Thyroid gland (tissue), 4 donors: ENCODE measurements around the gene TEX55. TPM values are rescaled to one million over a fixed set of nuclear protein-coding genes. Genes with fewer than 3 reads are reported as not detected.

Experiments
- DNase-seq, 2 donors: peaks; one replicate each; pipeline ENCODE4 v3.0.0-alpha.2; 2019
- H3K27ac ChIP-seq, 3 donors: fragments of 200-600 bp; sonication (generic); 1 replicate in 2 of 3; 2 replicates in 1 of 3; pipeline ENCODE4 v1.5.1; 2016 to 2019; ENCODE audit warnings: mild to moderate bottlenecking in 1 of 3, moderate library complexity in 1 of 3
- H3K27me3 ChIP-seq: fragments of 200-600 bp; sonication (generic); one replicate; pipeline ENCODE4 v1.5.1; 2019
- H3K36me3 ChIP-seq, 2 donors: fragments of 200-600 bp; sonication (generic); one replicate each; pipeline ENCODE4 v1.5.1; 2016 to 2019
- H3K4me1 ChIP-seq, 2 donors: fragments of 200-600 bp; sonication (generic); one replicate each; pipeline ENCODE4 v1.5.1; 2017 to 2019
- H3K4me3 ChIP-seq, 3 donors: fragments of 200-600 bp; sonication (generic); replicated peaks in 1 of 3; 1 replicate in 2 of 3; 2 replicates in 1 of 3; pipeline ENCODE4 v1.5.1; 2016; ENCODE audit warnings: mild to moderate bottlenecking in 1 of 3
- H3K9me3 ChIP-seq: fragments of 200-600 bp; sonication (generic); one replicate; pipeline ENCODE4 v1.5.1; 2017
- CTCF ChIP-seq, 6 experiments: fragments of 200-600 bp in 3 of 6; fragments of 450-650 bp in 3 of 6; sonication (generic) in 3 of 6; IDR thresholded peaks; one replicate each; pipeline ENCODE4 v1.5.1; 2016 to 2019; ENCODE audit warnings: antibody characterized with exemption in 6 of 6, mild to moderate bottlenecking in 2 of 6, inconsistent platforms in 1 of 6, moderate library complexity in 1 of 6
- POLR2A ChIP-seq, 2 donors: fragments of 450-650 bp; IDR thresholded peaks; one replicate each; pipeline ENCODE4 v1.6.1; 2017; ENCODE audit warnings: antibody characterized with exemption in 2 of 2, mild to moderate bottlenecking in 2 of 2, moderate library complexity in 1 of 2
- WGBS, 2 donors: methylation state at CpG; one replicate each; pipeline ENCODE4 v1.1.5; 2017; 5-methylcytosine and 5-hydroxymethylcytosine counted together
- intact Hi-C: fragments of 100-400 bp; cut with DNase I; formaldehyde crosslinking; loops from one replicate; pipeline ENCODE4 v1.15.1; 2023
- total RNA-seq, 4 donors: library from RNA; depleted of rRNA; stranded (reverse); fragments of >200 nt; gene quantifications; one replicate each; pipeline ENCODE4 v1.2.3, GENCODE V29; 2016

TEX55 gene
- total RNA-seq, 4 donors from 2014 or later: 0.27 TPM; not detected in 3

GRCh38 chr3:119149484-119149883 lies 3.5 kb downstream of the TEX55 start:
- TF ChIP-seq CTCF (IDR thresholded peaks at IDR 0.05): no peak
- no peak for TF ChIP-seq POLR2A (IDR thresholded peaks at IDR 0.05)
- no peaks in the 10 kb centered on the region for H3K36me3 ChIP-seq
- 78 to 81% methylated on average over 4 of the region's 4 CpGs for WGBS, 2 donors
- DNase-seq: no peak
- H3K27me3 ChIP-seq: no peaks in the 10 kb centered on the region
- intact Hi-C loops: no loop called here
- H3K27ac ChIP-seq: no peak overlapping the region
- H3K4me1 ChIP-seq: no peaks in the 10 kb centered on the region
- H3K9me3 ChIP-seq: no peaks in the 10 kb centered on the region
- H3K4me3 ChIP-seq: no peak overlapping the region

- Histone ChIP-seq H3K27ac (no peak overlapping the region), H3K4me1 (no peaks in the 10 kb centered on the region), H3K36me3 (no peaks in the 10 kb centered on the region), H3K9me3 (no peaks in the 10 kb centered on the region), H3K4me3 (no peak overlapping the region), H3K27me3 (no peaks in the 10 kb centered on the region)
- no peak for DNase-seq
- intact Hi-C loops: no loop called here
- TF ChIP-seq POLR2A (IDR thresholded peaks at IDR 0.05) (no peak), CTCF (IDR thresholded peaks at IDR 0.05) (no peak)
Measured at GRCh38 chr3:119156868-119157267, 10.9 kb downstream of the TEX55 start.

- no peaks in the 10 kb centered on the region for H3K36me3 ChIP-seq
- WGBS, 2 donors: 80 to 82% methylated on average over 2 of the region's 2 CpGs
- intact Hi-C loops: no loop called here
Measured at GRCh38 chr3:119157971-119158370, 12.0 kb downstream of the TEX55 start.

GRCh38 chr3:119160361-119160760 lies 14.4 kb downstream of the TEX55 start:
- intact Hi-C loops: no loop called here
- 82 to 87% methylated on average over 1 of the region's 1 CpG for WGBS, 2 donors

More at GRCh38 chr3:119157971-119158370, 12.0 kb downstream of the TEX55 start:
- Histone ChIP-seq H3K4me1 (no peaks in the 10 kb centered on the region), H3K27me3 (no peaks in the 10 kb centered on the region), H3K27ac (no peak overlapping the region), H3K4me3 (no peak overlapping the region), H3K9me3 (no peaks in the 10 kb centered on the region)
- TF ChIP-seq CTCF (IDR thresholded peaks at IDR 0.05) (no peak), POLR2A (IDR thresholded peaks at IDR 0.05) (no peak)
- no peak for DNase-seq

GRCh38 chr3:119160815-119161214 lies 14.8 kb downstream of the TEX55 start:
- H3K9me3 ChIP-seq: no peaks in the 10 kb centered on the region
- DNase-seq: no peak
- no peaks in the 10 kb centered on the region for H3K27me3 ChIP-seq
- no peaks in the 10 kb centered on the region for H3K36me3 ChIP-seq
- no peak overlapping the region for H3K27ac ChIP-seq
- WGBS, 2 donors: 54 to 66% methylated on average over 1 of the region's 1 CpG
- H3K4me3 ChIP-seq: no peak overlapping the region
- TF ChIP-seq POLR2A (IDR thresholded peaks at IDR 0.05) (no peak), CTCF (IDR thresholded peaks at IDR 0.05) (no peak)
- no peaks in the 10 kb centered on the region for H3K4me1 ChIP-seq
- intact Hi-C loops: no loop called here

More at GRCh38 chr3:119160361-119160760, 14.4 kb downstream of the TEX55 start:
- H3K9me3 ChIP-seq: no peaks in the 10 kb centered on the region
- no peak for TF ChIP-seq POLR2A (IDR thresholded peaks at IDR 0.05)
- no peak for TF ChIP-seq CTCF (IDR thresholded peaks at IDR 0.05)
- no peaks in the 10 kb centered on the region for H3K4me1 ChIP-seq
- DNase-seq: no peak
- H3K27me3 ChIP-seq: no peaks in the 10 kb centered on the region
- H3K27ac ChIP-seq: no peak overlapping the region
- H3K36me3 ChIP-seq: no peaks in the 10 kb centered on the region
- no peak overlapping the region for H3K4me3 ChIP-seq
